WI38 (cell line): Measurements from ENCODE around the gene TNC.

Source experiments
- H3K4me3 ChIP-seq: 2 replicates; pipeline ENCODE4 v1.5.1; 2011; ENCODE audit warnings: low read depth, mild to moderate bottlenecking, control low read depth, low read length
- CTCF ChIP-seq: IDR thresholded peaks from 2 replicates; pipeline ENCODE4 v1.5.1; 2012; ENCODE audit warnings: low read depth, mild to moderate bottlenecking, control low read depth, low read length

Gene TNC

GRCh38 chr9:115039516-115040120 is 78.3 kb downstream of the TNC start:
- TF ChIP-seq CTCF, result no peak
- no peak overlapping the region for H3K4me3 ChIP-seq

- TF ChIP-seq CTCF, result no peak
- H3K4me3 ChIP-seq, result no peak overlapping the region
Measured at GRCh38 chr9:115038178-115038577, 79.8 kb downstream of the TNC start.

GRCh38 chr9:115036691-115037090 is 81.3 kb downstream of the TNC start:
- no peak for TF ChIP-seq CTCF
- H3K4me3 ChIP-seq, result no peak overlapping the region

- H3K4me3 ChIP-seq, result no peak overlapping the region
- no peak for TF ChIP-seq CTCF
Measured at GRCh38 chr9:115035841-115036612, 81.9 kb downstream of the TNC start.

- no peak for TF ChIP-seq CTCF
- H3K4me3 ChIP-seq, result no peak overlapping the region
Measured at GRCh38 chr9:115034801-115035200, 83.2 kb downstream of the TNC start.

GRCh38 chr9:115033800-115034199 is 84.2 kb downstream of the TNC start:
- TF ChIP-seq CTCF, result no peak

GRCh38 chr9:115032296-115032695 is 85.7 kb downstream of the TNC start:
- TF ChIP-seq CTCF, result no peak
- H3K4me3 ChIP-seq, result no peak overlapping the region

More at GRCh38 chr9:115033800-115034199, 84.2 kb downstream of the TNC start:
- H3K4me3 ChIP-seq, result no peak overlapping the region
